HEK293 (cell line): ENCODE results near the gene NR3C1.

ENCODE experiments used
- PRDM4 ChIP-seq: fragments of 450-650 bp; formaldehyde crosslinking; IDR thresholded peaks from 2 replicates; pipeline ENCODE4 v1.5.1; 2017; ENCODE audit warnings: missing biosample characterization, missing genetic modification characterization
- ZIC2 ChIP-seq: fragments of 450-650 bp; formaldehyde crosslinking; IDR thresholded peaks from 2 replicates; pipeline ENCODE4 v1.5.1; 2016; ENCODE audit warnings: missing biosample characterization, missing genetic modification characterization
- ZNF211 ChIP-seq: fragments of 450-650 bp; formaldehyde crosslinking; IDR thresholded peaks from 2 replicates; pipeline ENCODE4 v1.5.1; 2016; ENCODE audit warnings: low read depth, missing biosample characterization, missing genetic modification characterization
- ZNF600 ChIP-seq: fragments of 450-650 bp; formaldehyde crosslinking; IDR thresholded peaks from 2 replicates; pipeline ENCODE4 v1.5.1; 2016; ENCODE audit warnings: missing biosample characterization, missing genetic modification characterization
- ZNF624 ChIP-seq: fragments of 450-650 bp; formaldehyde crosslinking; IDR thresholded peaks from 2 replicates; pipeline ENCODE4 v1.5.1; 2017; ENCODE audit warnings: missing biosample characterization, missing genetic modification characterization
- ZNF664 ChIP-seq: fragments of 450-650 bp; formaldehyde crosslinking; IDR thresholded peaks from 2 replicates; pipeline ENCODE4 v1.5.1; 2016; ENCODE audit warnings: missing biosample characterization, missing genetic modification characterization
- ZNF792 ChIP-seq: fragments of 450-650 bp; formaldehyde crosslinking; IDR thresholded peaks from 2 replicates; pipeline ENCODE4 v1.5.1; 2016; ENCODE audit warnings: missing biosample characterization, missing genetic modification characterization
- TF ChIP-seq, protein P1 (sequence below): fragments of 450-650 bp; formaldehyde crosslinking; IDR thresholded peaks from 2 replicates; pipeline ENCODE4 v1.5.1; 2016; ENCODE audit warnings: missing biosample characterization, missing genetic modification characterization
- TF ChIP-seq, protein P2 (sequence below): fragments of 450-650 bp; formaldehyde crosslinking; IDR thresholded peaks from 2 replicates; pipeline ENCODE4 v1.5.1; 2016; ENCODE audit warnings: missing biosample characterization, missing genetic modification characterization
- TF ChIP-seq, protein P3 (sequence below): fragments of 450-650 bp; formaldehyde crosslinking; IDR thresholded peaks from 2 replicates; pipeline ENCODE4 v1.5.1; 2016; ENCODE audit warnings: missing biosample characterization, missing genetic modification characterization, borderline replicate concordance

DNA sequence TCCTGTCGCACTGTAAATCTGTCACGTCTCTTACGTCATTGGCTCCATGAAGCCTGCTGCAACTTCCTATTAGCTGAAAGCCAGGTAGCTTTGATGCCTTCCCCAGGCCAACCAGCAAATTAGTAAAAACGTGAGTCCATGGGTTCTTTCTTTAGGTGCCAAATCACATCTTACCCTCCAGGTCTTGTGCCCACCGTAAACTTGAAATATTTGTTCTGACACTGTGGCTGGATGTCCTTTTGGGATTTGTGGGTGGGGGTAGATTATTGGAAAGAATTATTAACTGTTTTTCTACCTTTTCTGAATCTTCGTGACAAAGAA is 172.8 kb downstream of the NR3C1 start:
- TF ChIP-seq ZNF600 (no peak), ZNF664 (tag by site-specific recombination) (no peak), ZNF211 (tag by site-specific recombination) (no peak), ZNF792 (tag by site-specific recombination) (no peak), PRDM4 (no peak), ZIC2 (tag by site-specific recombination) (no peak), ZNF624 (tag by site-specific recombination) (no peak)
- TF ChIP-seq, protein P1, sequence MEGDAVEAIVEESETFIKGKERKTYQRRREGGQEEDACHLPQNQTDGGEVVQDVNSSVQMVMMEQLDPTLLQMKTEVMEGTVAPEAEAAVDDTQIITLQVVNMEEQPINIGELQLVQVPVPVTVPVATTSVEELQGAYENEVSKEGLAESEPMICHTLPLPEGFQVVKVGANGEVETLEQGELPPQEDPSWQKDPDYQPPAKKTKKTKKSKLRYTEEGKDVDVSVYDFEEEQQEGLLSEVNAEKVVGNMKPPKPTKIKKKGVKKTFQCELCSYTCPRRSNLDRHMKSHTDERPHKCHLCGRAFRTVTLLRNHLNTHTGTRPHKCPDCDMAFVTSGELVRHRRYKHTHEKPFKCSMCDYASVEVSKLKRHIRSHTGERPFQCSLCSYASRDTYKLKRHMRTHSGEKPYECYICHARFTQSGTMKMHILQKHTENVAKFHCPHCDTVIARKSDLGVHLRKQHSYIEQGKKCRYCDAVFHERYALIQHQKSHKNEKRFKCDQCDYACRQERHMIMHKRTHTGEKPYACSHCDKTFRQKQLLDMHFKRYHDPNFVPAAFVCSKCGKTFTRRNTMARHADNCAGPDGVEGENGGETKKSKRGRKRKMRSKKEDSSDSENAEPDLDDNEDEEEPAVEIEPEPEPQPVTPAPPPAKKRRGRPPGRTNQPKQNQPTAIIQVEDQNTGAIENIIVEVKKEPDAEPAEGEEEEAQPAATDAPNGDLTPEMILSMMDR (tag by site-specific recombination) = no peak
- TF ChIP-seq, protein P2, sequence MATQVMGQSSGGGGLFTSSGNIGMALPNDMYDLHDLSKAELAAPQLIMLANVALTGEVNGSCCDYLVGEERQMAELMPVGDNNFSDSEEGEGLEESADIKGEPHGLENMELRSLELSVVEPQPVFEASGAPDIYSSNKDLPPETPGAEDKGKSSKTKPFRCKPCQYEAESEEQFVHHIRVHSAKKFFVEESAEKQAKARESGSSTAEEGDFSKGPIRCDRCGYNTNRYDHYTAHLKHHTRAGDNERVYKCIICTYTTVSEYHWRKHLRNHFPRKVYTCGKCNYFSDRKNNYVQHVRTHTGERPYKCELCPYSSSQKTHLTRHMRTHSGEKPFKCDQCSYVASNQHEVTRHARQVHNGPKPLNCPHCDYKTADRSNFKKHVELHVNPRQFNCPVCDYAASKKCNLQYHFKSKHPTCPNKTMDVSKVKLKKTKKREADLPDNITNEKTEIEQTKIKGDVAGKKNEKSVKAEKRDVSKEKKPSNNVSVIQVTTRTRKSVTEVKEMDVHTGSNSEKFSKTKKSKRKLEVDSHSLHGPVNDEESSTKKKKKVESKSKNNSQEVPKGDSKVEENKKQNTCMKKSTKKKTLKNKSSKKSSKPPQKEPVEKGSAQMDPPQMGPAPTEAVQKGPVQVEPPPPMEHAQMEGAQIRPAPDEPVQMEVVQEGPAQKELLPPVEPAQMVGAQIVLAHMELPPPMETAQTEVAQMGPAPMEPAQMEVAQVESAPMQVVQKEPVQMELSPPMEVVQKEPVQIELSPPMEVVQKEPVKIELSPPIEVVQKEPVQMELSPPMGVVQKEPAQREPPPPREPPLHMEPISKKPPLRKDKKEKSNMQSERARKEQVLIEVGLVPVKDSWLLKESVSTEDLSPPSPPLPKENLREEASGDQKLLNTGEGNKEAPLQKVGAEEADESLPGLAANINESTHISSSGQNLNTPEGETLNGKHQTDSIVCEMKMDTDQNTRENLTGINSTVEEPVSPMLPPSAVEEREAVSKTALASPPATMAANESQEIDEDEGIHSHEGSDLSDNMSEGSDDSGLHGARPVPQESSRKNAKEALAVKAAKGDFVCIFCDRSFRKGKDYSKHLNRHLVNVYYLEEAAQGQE (tag by site-specific recombination) = no peak
- TF ChIP-seq, protein P3, sequence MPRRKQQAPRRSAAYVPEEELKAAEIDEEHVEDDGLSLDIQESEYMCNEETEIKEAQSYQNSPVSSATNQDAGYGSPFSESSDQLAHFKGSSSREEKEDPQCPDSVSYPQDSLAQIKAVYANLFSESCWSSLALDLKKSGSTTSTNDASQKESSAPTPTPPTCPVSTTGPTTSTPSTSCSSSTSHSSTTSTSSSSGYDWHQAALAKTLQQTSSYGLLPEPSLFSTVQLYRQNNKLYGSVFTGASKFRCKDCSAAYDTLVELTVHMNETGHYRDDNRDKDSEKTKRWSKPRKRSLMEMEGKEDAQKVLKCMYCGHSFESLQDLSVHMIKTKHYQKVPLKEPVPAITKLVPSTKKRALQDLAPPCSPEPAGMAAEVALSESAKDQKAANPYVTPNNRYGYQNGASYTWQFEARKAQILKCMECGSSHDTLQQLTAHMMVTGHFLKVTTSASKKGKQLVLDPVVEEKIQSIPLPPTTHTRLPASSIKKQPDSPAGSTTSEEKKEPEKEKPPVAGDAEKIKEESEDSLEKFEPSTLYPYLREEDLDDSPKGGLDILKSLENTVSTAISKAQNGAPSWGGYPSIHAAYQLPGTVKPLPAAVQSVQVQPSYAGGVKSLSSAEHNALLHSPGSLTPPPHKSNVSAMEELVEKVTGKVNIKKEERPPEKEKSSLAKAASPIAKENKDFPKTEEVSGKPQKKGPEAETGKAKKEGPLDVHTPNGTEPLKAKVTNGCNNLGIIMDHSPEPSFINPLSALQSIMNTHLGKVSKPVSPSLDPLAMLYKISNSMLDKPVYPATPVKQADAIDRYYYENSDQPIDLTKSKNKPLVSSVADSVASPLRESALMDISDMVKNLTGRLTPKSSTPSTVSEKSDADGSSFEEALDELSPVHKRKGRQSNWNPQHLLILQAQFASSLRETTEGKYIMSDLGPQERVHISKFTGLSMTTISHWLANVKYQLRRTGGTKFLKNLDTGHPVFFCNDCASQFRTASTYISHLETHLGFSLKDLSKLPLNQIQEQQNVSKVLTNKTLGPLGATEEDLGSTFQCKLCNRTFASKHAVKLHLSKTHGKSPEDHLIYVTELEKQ (tag by site-specific recombination) = no peak
